HEK293 (cell line): ENCODE data around the gene TFE3.

Experiments
- BCL6B ChIP-seq: fragments of 450-650 bp; formaldehyde crosslinking; IDR thresholded peaks from 2 replicates; pipeline ENCODE4 v1.5.1; 2017; ENCODE audit warnings: missing biosample characterization, missing genetic modification characterization
- GLI4 ChIP-seq: fragments of 450-650 bp; formaldehyde crosslinking; IDR thresholded peaks from 2 replicates; pipeline ENCODE4 v1.5.1; 2016; ENCODE audit warnings: missing biosample characterization, missing genetic modification characterization
- IKZF3 ChIP-seq: fragments of 450-650 bp; IDR thresholded peaks from 2 replicates; pipeline ENCODE4 v1.5.0; 2018; ENCODE audit warnings: missing biosample characterization, mild to moderate bottlenecking, missing genetic modification characterization, moderate library complexity
- KLF17 ChIP-seq: fragments of 450-650 bp; formaldehyde crosslinking; IDR thresholded peaks from 2 replicates; pipeline ENCODE4 v1.5.1; 2016; ENCODE audit warnings: missing biosample characterization, missing genetic modification characterization
- KLF7 ChIP-seq: fragments of 450-650 bp; formaldehyde crosslinking; IDR thresholded peaks from 2 replicates; pipeline ENCODE4 v1.5.1; 2016; ENCODE audit warnings: missing biosample characterization, missing genetic modification characterization, borderline replicate concordance
- PBX3 ChIP-seq: sonication (generic); formaldehyde crosslinking; IDR thresholded peaks from 2 replicates; pipeline ENCODE4 v1.8.1; 2022; ENCODE audit warnings: mild to moderate bottlenecking, moderate library complexity, missing genetic modification reagents
- SP7 ChIP-seq: fragments of 450-650 bp; formaldehyde crosslinking; IDR thresholded peaks from 2 replicates; pipeline ENCODE4 v1.5.1; 2016; ENCODE audit warnings: missing biosample characterization, missing genetic modification characterization
- TSHZ1 ChIP-seq: fragments of 450-650 bp; formaldehyde crosslinking; IDR thresholded peaks from 2 replicates; pipeline ENCODE4 v1.5.1; 2016; ENCODE audit warnings: missing biosample characterization, missing genetic modification characterization, borderline replicate concordance
- ZBTB49 ChIP-seq: fragments of 450-650 bp; formaldehyde crosslinking; IDR thresholded peaks from 2 replicates; pipeline ENCODE4 v1.5.1; 2016; ENCODE audit warnings: missing biosample characterization, missing genetic modification characterization, low read depth
- ZBTB8A ChIP-seq: fragments of 450-650 bp; formaldehyde crosslinking; IDR thresholded peaks from 2 replicates; pipeline ENCODE4 v1.5.1; 2016; ENCODE audit warnings: missing biosample characterization, missing genetic modification characterization
- ZNF10 ChIP-seq: fragments of 450-650 bp; formaldehyde crosslinking; IDR thresholded peaks from 2 replicates; pipeline ENCODE4 v1.5.1; 2017; ENCODE audit warnings: missing biosample characterization, missing genetic modification characterization
- ZNF114 ChIP-seq: fragments of 450-650 bp; formaldehyde crosslinking; IDR thresholded peaks from 2 replicates; pipeline ENCODE4 v1.5.0; 2017; ENCODE audit warnings: missing biosample characterization, missing genetic modification characterization
- ZNF138 ChIP-seq: fragments of 450-650 bp; formaldehyde crosslinking; IDR thresholded peaks from 2 replicates; pipeline ENCODE4 v1.5.1; 2016; ENCODE audit warnings: missing biosample characterization, missing genetic modification characterization, borderline replicate concordance
- ZNF16 ChIP-seq: fragments of 450-650 bp; formaldehyde crosslinking; IDR thresholded peaks from 2 replicates; pipeline ENCODE4 v1.5.1; 2016; ENCODE audit warnings: low read depth, missing biosample characterization, missing genetic modification characterization
- ZNF239 ChIP-seq: fragments of 450-650 bp; formaldehyde crosslinking; IDR thresholded peaks from 2 replicates; pipeline ENCODE4 v1.5.1; 2016; ENCODE audit warnings: missing biosample characterization, missing genetic modification characterization
- ZNF274 ChIP-seq, 2 experiments: fragments of 200-500 bp in 1 of 2; fragments of 450-650 bp in 1 of 2; sonication (Bioruptor generic) in 1 of 2; formaldehyde crosslinking in 1 of 2; IDR thresholded peaks; 2 replicates each; pipeline versions ENCODE4 v1.5.1 to v1.6.1; 2014 to 2016; ENCODE audit warnings: borderline replicate concordance in 1 of 2, inconsistent platforms in 1 of 2, low read length in 1 of 2, missing biosample characterization in 1 of 2, missing genetic modification characterization in 1 of 2
- ZNF311 ChIP-seq: fragments of 450-650 bp; formaldehyde crosslinking; IDR thresholded peaks from 2 replicates; pipeline ENCODE4 v1.5.1; 2017; ENCODE audit warnings: missing biosample characterization, missing genetic modification characterization, borderline replicate concordance
- ZNF37A ChIP-seq: fragments of 450-650 bp; IDR thresholded peaks from 2 replicates; pipeline ENCODE4 v1.5.1; 2018; ENCODE audit warnings: missing biosample characterization, missing genetic modification characterization
- ZNF514 ChIP-seq: fragments of 450-650 bp; formaldehyde crosslinking; IDR thresholded peaks from 2 replicates; pipeline ENCODE4 v1.5.1; 2016; ENCODE audit warnings: missing biosample characterization, missing genetic modification characterization
- ZNF558 ChIP-seq: fragments of 450-650 bp; formaldehyde crosslinking; IDR thresholded peaks from 2 replicates; pipeline ENCODE4 v1.5.1; 2016; ENCODE audit warnings: missing biosample characterization, missing genetic modification characterization
- ZNF600 ChIP-seq: fragments of 450-650 bp; formaldehyde crosslinking; IDR thresholded peaks from 2 replicates; pipeline ENCODE4 v1.5.1; 2016; ENCODE audit warnings: missing biosample characterization, missing genetic modification characterization
- ZNF645 ChIP-seq: fragments of 450-650 bp; formaldehyde crosslinking; IDR thresholded peaks from 2 replicates; pipeline ENCODE4; 2016; ENCODE audit warnings: missing biosample characterization, missing genetic modification characterization
- ZNF776 ChIP-seq: fragments of 450-650 bp; formaldehyde crosslinking; IDR thresholded peaks from 2 replicates; pipeline ENCODE4 v1.5.0; 2017; ENCODE audit warnings: missing biosample characterization, missing genetic modification characterization, borderline replicate concordance
- ZSCAN18 ChIP-seq: fragments of 450-650 bp; formaldehyde crosslinking; IDR thresholded peaks from 2 replicates; pipeline ENCODE4 v1.5.1; 2016; ENCODE audit warnings: missing biosample characterization, missing genetic modification characterization

Gene TFE3

GRCh38 chrX:49054073-49054762 lies 11.1 kb upstream of the TFE3 start (continued):
- TF ChIP-seq ZBTB49 (tag by site-specific recombination) = no peak
- TF ChIP-seq ZNF776 (tag by site-specific recombination) = no peak
- TF ChIP-seq ZNF558 = no peak
- TF ChIP-seq IKZF3 (tag by site-specific recombination) = no peak
- TF ChIP-seq GLI4 (tag by site-specific recombination) = no peak
- no peak for TF ChIP-seq ZNF114
- TF ChIP-seq KLF7 (tag by site-specific recombination) = no peak
- TF ChIP-seq ZNF600 (tag by site-specific recombination) = peak; percentile 83
- TF ChIP-seq ZBTB8A = no peak
- TF ChIP-seq SP7 = no peak
- no peak for TF ChIP-seq ZNF10
- TF ChIP-seq ZNF239 (tag by site-specific recombination) = no peak
- no peak for TF ChIP-seq ZNF16 (tag by site-specific recombination)
- TF ChIP-seq BCL6B (tag by site-specific recombination) = no peak
- no peak for TF ChIP-seq ZNF274 (IDR thresholded peaks at IDR 0.05; ENCODE audit: low read length)
- no peak for TF ChIP-seq ZNF274 (tag by site-specific recombination; IDR thresholded peaks at IDR 0.05; ENCODE audit: borderline replicate concordance)
- TF ChIP-seq PBX3 = no peak
- TF ChIP-seq KLF17 (tag by site-specific recombination) = no peak
- no peak for TF ChIP-seq TSHZ1 (tag by site-specific recombination)
- no peak for TF ChIP-seq ZNF311
- TF ChIP-seq ZNF138 (tag by site-specific recombination) = no peak
- TF ChIP-seq ZSCAN18 (tag by site-specific recombination) = no peak
- no peak for TF ChIP-seq ZNF37A (tag by site-specific recombination)
- TF ChIP-seq ZNF645 (tag by site-specific recombination) = no peak
- TF ChIP-seq ZNF514 = no peak
